SK-N-SH (cell line): ENCODE results near the gene SAMM50. TPM values are rescaled to one million over a fixed set of nuclear protein-coding genes. Genes with fewer than 3 reads are reported as not detected.

Experiments used
- CTCF ChIA-PET: fragments of 300-600, 350-600 bp; formaldehyde crosslinking; extraction: SDS; loops from one replicate; lab custom pipeline; 2021; lab: Yijun Ruan, JAX
- POLR2A ChIA-PET: fragments of 350-600 bp; sonication (Branson Sonifier 250); formaldehyde crosslinking; extraction: SDS; loops from one replicate; lab custom pipeline; 2020; ENCODE audit warnings: antibody characterized with exemption, inconsistent platforms; lab: Yijun Ruan, JAX
- DNase-seq: peaks from one replicate; pipeline ENCODE4 v3.0.0; 2012
- H2AFZ ChIP-seq: fragments of 200-600 bp; sonication (generic); 2 replicates; pipeline ENCODE4 v1.8.1; 2016; ENCODE audit warnings: antibody characterized with exemption, mild to moderate bottlenecking, low read depth
- H3F3A ChIP-seq: fragments of 200-600 bp; sonication (generic); replicated peaks from 2 replicates; pipeline ENCODE3; 2016; ENCODE audit warnings: antibody characterized with exemption, mild to moderate bottlenecking; ENCODE audit not compliant: insufficient read depth
- H3K27ac ChIP-seq, 2 experiments: fragments of 200-500 bp in 1 of 2; fragments of 200-600 bp in 1 of 2; sonication (Bioruptor generic) in 1 of 2; sonication (generic), shearing (Covaris generic) in 1 of 2; 2 replicates each; pipeline versions ENCODE4 v1.5.1 to v1.6.1; 2014 to 2016; ENCODE audit warnings: low read depth in 2 of 2, inconsistent platforms in 1 of 2, low read length in 1 of 2, mild to moderate bottlenecking in 1 of 2, mixed read lengths in 1 of 2
- H3K27me3 ChIP-seq: fragments of 200-600 bp; sonication (generic), shearing (Covaris generic); 2 replicates; pipeline ENCODE4 v1.6.1; 2016; ENCODE audit warnings: mixed run types; ENCODE audit not compliant: insufficient read depth
- H3K36me3 ChIP-seq, 2 experiments: fragments of 200-500 bp in 1 of 2; fragments of 200-600 bp in 1 of 2; sonication (Bioruptor generic) in 1 of 2; sonication (generic) in 1 of 2; replicated peaks in 1 of 2; 2 replicates each; pipeline versions ENCODE3 to v1.5.1; 2014 to 2016; ENCODE audit warnings: low read length in 1 of 2, mild to moderate bottlenecking in 1 of 2; ENCODE audit not compliant: insufficient read depth in 2 of 2, control insufficient read depth in 1 of 2
- H3K4me1 ChIP-seq, 2 experiments: fragments of 200-500 bp in 1 of 2; fragments of 200-600 bp in 1 of 2; sonication (Bioruptor generic) in 1 of 2; sonication (generic), shearing (Covaris generic) in 1 of 2; 2 replicates each; pipeline versions ENCODE4 v1.5.1 to v1.6.1; 2014 to 2016; ENCODE audit warnings: low read depth in 1 of 2, low read length in 1 of 2, mixed run types in 1 of 2; ENCODE audit not compliant: insufficient read depth in 2 of 2, control insufficient read depth in 1 of 2
- H3K4me2 ChIP-seq: fragments of 200-600 bp; sonication (generic), shearing (Covaris generic); 2 replicates; pipeline ENCODE4 v1.6.1; 2017; ENCODE audit warnings: mixed run types
- H3K4me3 ChIP-seq, 2 experiments: fragments of 200-500 bp in 1 of 2; fragments of 200-600 bp in 1 of 2; sonication (Bioruptor generic) in 1 of 2; sonication (generic), shearing (Covaris generic) in 1 of 2; 2 replicates each; pipeline versions ENCODE4 v1.5.1 to v1.8.1; 2014 to 2016; ENCODE audit warnings: low read depth in 2 of 2, inconsistent platforms in 1 of 2, low read length in 1 of 2, mild to moderate bottlenecking in 1 of 2, mixed read lengths in 1 of 2, moderate library complexity in 1 of 2
- H3K79me2 ChIP-seq: fragments of 200-600 bp; sonication (generic); 2 replicates; pipeline ENCODE4 v1.8.1; 2017; ENCODE audit warnings: mild to moderate bottlenecking; ENCODE audit not compliant: insufficient read depth
- H3K9ac ChIP-seq: fragments of 200-600 bp; sonication (generic); 2 replicates; pipeline ENCODE4 v1.6.1; 2017; ENCODE audit warnings: mixed run types
- H3K9me2 ChIP-seq: fragments of 200-600 bp; sonication (generic); 2 replicates; pipeline ENCODE4 v1.6.1; 2017; ENCODE audit warnings: mixed run types
- H3K9me3 ChIP-seq: fragments of 200-600 bp; sonication (generic); 2 replicates; pipeline ENCODE4 v1.6.1; 2017; ENCODE audit warnings: mixed run types, mild to moderate bottlenecking, moderate library complexity
- H4K20me1 ChIP-seq: fragments of 200-600 bp; sonication (generic); 2 replicates; pipeline ENCODE4 v1.6.1; 2017; ENCODE audit warnings: mild to moderate bottlenecking, mixed run types; ENCODE audit not compliant: insufficient read depth
- CHD2 ChIP-seq: fragments of 150-350 bp; IDR thresholded peaks from 2 replicates; pipeline ENCODE4 v1.6.1; 2018; ENCODE audit warnings: low read length; ENCODE audit not compliant: partially characterized antibody
- CTCF ChIP-seq: fragments of 200-600 bp; sonication (generic); IDR thresholded peaks from 2 replicates; pipeline ENCODE4 v1.6.1; 2017; ENCODE audit warnings: antibody characterized with exemption, mild to moderate bottlenecking, moderate library complexity
- ELF1 ChIP-seq: IDR thresholded peaks from 2 replicates; pipeline ENCODE4 v1.4.0; 2012
- EP300 ChIP-seq, 2 experiments: IDR thresholded peaks; 2 replicates each; pipeline versions ENCODE4 v1.4.0 to v1.6.1; 2012; ENCODE audit warnings: borderline replicate concordance in 1 of 2, low read depth in 1 of 2, low read length in 1 of 2
- FOSL2 ChIP-seq: IDR thresholded peaks from 2 replicates; pipeline ENCODE4 v1.4.0; 2012; ENCODE audit warnings: low read depth, mild to moderate bottlenecking, moderate library complexity, borderline replicate concordance
- IRF3 ChIP-seq: fragments of 150-350 bp; IDR thresholded peaks from 2 replicates; pipeline ENCODE4 v1.6.1; 2016; ENCODE audit warnings: mild to moderate bottlenecking, low read depth, low read length
- NFIC ChIP-seq: IDR thresholded peaks from 2 replicates; pipeline ENCODE4 v1.4.0; 2012; ENCODE audit warnings: borderline replicate concordance
- RAD21 ChIP-seq: IDR thresholded peaks from 2 replicates; pipeline ENCODE4 v1.6.1; 2012; ENCODE audit warnings: mild to moderate bottlenecking, low read length
- RXRA ChIP-seq: IDR thresholded peaks from 2 replicates; pipeline ENCODE4 v1.4.0; 2012; ENCODE audit warnings: low read depth, mild to moderate bottlenecking, borderline replicate concordance
- SMC3 ChIP-seq: IDR thresholded peaks from 2 replicates; pipeline ENCODE4 v1.6.1; 2012; ENCODE audit warnings: low read depth, low read length, improper control_type of control experiment
- TAF1 ChIP-seq: IDR thresholded peaks from 2 replicates; pipeline ENCODE4 v1.6.1; 2012; ENCODE audit warnings: low read depth, mild to moderate bottlenecking, low read length, moderate library complexity, borderline replicate concordance
- USF2 ChIP-seq: fragments of 150-350 bp; IDR thresholded peaks from 2 replicates; pipeline ENCODE4 v1.6.1; 2017; ENCODE audit warnings: antibody characterized with exemption, low read length, low read depth, borderline replicate concordance
- YY1 ChIP-seq: IDR thresholded peaks from 2 replicates; pipeline ENCODE4 v1.4.0; 2012; ENCODE audit warnings: low read depth, mild to moderate bottlenecking
- WGBS: methylation state at CpG from one replicate; pipeline ENCODE4 v1.1.6; 2017; ENCODE audit warnings: low lambda C conversion rate; 5-methylcytosine and 5-hydroxymethylcytosine counted together
- polyA plus RNA-seq, 3 experiments: library from polyadenylated mRNA; depleted of rRNA; stranded (reverse); fragments of >200 nt; gene quantifications; 2 replicates each; pipeline ENCODE4 v1.2.3, GENCODE V29; 2012

SAMM50 gene
- polyA plus RNA-seq, 1 of the 3 experiments (the other 2 are of a cell fraction) = 49.6 TPM

GRCh38 chr22:43945632-43946383 is 9.4 kb upstream of the SAMM50 start:
- no peaks in the 10 kb centered on the region for H3K79me2 ChIP-seq
- peaks cover 0 to 3% of the 10 kb centered on the region in 2 experiments for H3K36me3 ChIP-seq
- no peaks in the 10 kb centered on the region for H3K27me3 ChIP-seq
- no peaks in the 10 kb centered on the region for H3F3A ChIP-seq
- no peak overlapping the region for H3K9ac ChIP-seq
- DNase-seq = peak; percentile 79
- TF ChIP-seq IRF3 = no peak
- TF ChIP-seq NFIC = no peak
- TF ChIP-seq RXRA = no peak
- no peak for TF ChIP-seq TAF1
- no peak for TF ChIP-seq USF2
- no peak for TF ChIP-seq ELF1
- no peak for TF ChIP-seq CHD2
- TF ChIP-seq EP300 (IDR thresholded peaks at IDR 0.05; ENCODE audit: borderline replicate concordance in 1 of 2, low read depth in 1 of 2, low read length in 1 of 2) = no peak
- peak; percentile 67 for TF ChIP-seq RAD21
- peak; percentile 79 for TF ChIP-seq CTCF
- no peak for TF ChIP-seq YY1
- no peak for TF ChIP-seq FOSL2
- TF ChIP-seq SMC3 = peak; percentile 70
- CTCF ChIA-PET = interaction anchor here (0.6 to 2.8 kb wide), 29 partner anchors 9 to 701 kb away, joined by 3 to 52 read pairs (median 5); partner anchors contain the start of genes PNPLA3, SAMM50 and SULT4A1
- POLR2A ChIA-PET = interaction anchor here (1.1 kb wide), 1 partner anchor 9 kb away, joined by 3 read pairs; no protein-coding TSS in a partner anchor
- H3K4me1 ChIP-seq = no peaks in the 10 kb centered on the region; a peak in 1 of 4 replicates
- no peaks in the 10 kb centered on the region for H4K20me1 ChIP-seq
- no peaks in the 10 kb centered on the region for H3K9me2 ChIP-seq
- no peak overlapping the region for H3K4me2 ChIP-seq
- WGBS = 45% methylated on average over 8 of the region's 12 CpGs
- no peak overlapping the region for H2AFZ ChIP-seq
- H3K27ac ChIP-seq = no peak overlapping the region
- no peak overlapping the region; a peak in 1 of 4 replicates for H3K4me3 ChIP-seq
- H3K9me3 ChIP-seq = no peaks in the 10 kb centered on the region
